Endothelial cell of umbilical vein (primary cell): ENCODE data around the gene SRL. TPM values are rescaled to one million over a fixed set of nuclear protein-coding genes. Genes with fewer than 3 reads are reported as not detected.

Experiments used
- BruUV-seq: library from RNA; stranded (reverse); fragments of 400-500 nt; replicated peaks from 2 replicates; lab custom pipeline; 2021; lab: Mats Ljungman, UMichigan
- CTCF ChIA-PET: fragments of 300-600, 350-600 bp; sonication (Branson Sonifier 250); formaldehyde crosslinking; loops from one replicate; lab custom pipeline; 2021; ENCODE audit warnings: antibody characterized with exemption, inconsistent platforms; lab: Charles Lee
- POLR2A ChIA-PET: fragments of 300-600, 350-600 bp; sonication (Branson Sonifier 250); formaldehyde crosslinking; loops from one replicate; lab custom pipeline; 2021; ENCODE audit warnings: antibody characterized with exemption, inconsistent platforms; lab: Charles Lee
- DNase-seq: peaks from one replicate; pipeline ENCODE4 v3.0.0-alpha.2; 2011; ENCODE audit warnings: low read depth, low spot score
- FAIRE-seq: peaks from 2 replicates; lab custom pipeline; 2011; peaks lifted over from hg19 to GRCh38; lab: Jason Lieb, UNC
- H2AFZ ChIP-seq: 2 replicates; pipeline ENCODE4 v1.6.0; 2012; ENCODE audit warnings: low read depth, low read length, control low read depth, inconsistent platforms
- H3K27ac ChIP-seq: 2 replicates; pipeline ENCODE4 v1.5.1; 2011; ENCODE audit warnings: low read depth, mild to moderate bottlenecking, control low read depth, low read length, moderate library complexity; ENCODE audit not compliant: insufficient read depth
- H3K27me3 ChIP-seq, 2 experiments: 2 replicates each; pipeline versions ENCODE4 v1.6.0 to v1.6.1; 2011; ENCODE audit warnings: low read length in 2 of 2, mixed read lengths in 1 of 2; ENCODE audit not compliant: control insufficient read depth in 2 of 2, insufficient read depth in 2 of 2
- H3K36me3 ChIP-seq, 2 experiments: 2 replicates in 1 of 2; 3 replicates in 1 of 2; pipeline ENCODE4 v1.5.1; 2011; ENCODE audit warnings: low read length in 2 of 2, mild to moderate bottlenecking in 1 of 2, moderate library complexity in 1 of 2; ENCODE audit not compliant: control insufficient read depth in 2 of 2, insufficient read depth in 2 of 2; ENCODE audit errors: extremely low read depth in 1 of 2
- H3K4me1 ChIP-seq: 3 replicates; pipeline ENCODE4 v1.5.1; 2011; ENCODE audit warnings: mild to moderate bottlenecking, low read length; ENCODE audit not compliant: control insufficient read depth, insufficient read depth; ENCODE audit errors: extremely low read depth
- H3K4me2 ChIP-seq: 2 replicates; pipeline ENCODE4 v1.6.1; 2011; ENCODE audit warnings: low read length, control low read depth, mixed read lengths; ENCODE audit not compliant: insufficient read depth
- H3K4me3 ChIP-seq, 3 experiments: fragments of 200-600 bp in 1 of 3; sonication (generic), shearing (Covaris generic) in 1 of 3; replicated peaks in 1 of 3; 2 replicates each; pipeline ENCODE4 v1.5.1; 2011 to 2016; ENCODE audit warnings: control low read depth in 3 of 3, low read length in 3 of 3, mild to moderate bottlenecking in 2 of 3, inconsistent platforms in 1 of 3, low read depth in 1 of 3, moderate library complexity in 1 of 3; ENCODE audit not compliant: insufficient read depth in 1 of 3
- H3K79me2 ChIP-seq: 2 replicates; pipeline ENCODE4 v1.6.0; 2012; ENCODE audit warnings: low read length, inconsistent platforms; ENCODE audit not compliant: control insufficient read depth, insufficient read depth
- H3K9ac ChIP-seq: replicated peaks from 2 replicates; pipeline ENCODE3; 2011; ENCODE audit warnings: low read length, control low read depth; ENCODE audit not compliant: insufficient read depth; ENCODE audit errors: extremely low read depth
- H3K9me1 ChIP-seq: replicated peaks from 3 replicates; pipeline ENCODE4 v1.6.0; 2011; ENCODE audit warnings: mild to moderate bottlenecking, low read length; ENCODE audit not compliant: control insufficient read depth, insufficient read depth; ENCODE audit errors: extremely low read depth
- H3K9me3 ChIP-seq: replicated peaks from 2 replicates; pipeline ENCODE4 v1.5.1; 2012; ENCODE audit warnings: low read length, inconsistent platforms; ENCODE audit not compliant: control insufficient read depth, insufficient read depth
- H4K20me1 ChIP-seq: replicated peaks from 2 replicates; pipeline ENCODE3; 2011; ENCODE audit warnings: mild to moderate bottlenecking, low read length; ENCODE audit not compliant: control insufficient read depth, insufficient read depth; ENCODE audit errors: extremely low read depth
- EZH2 ChIP-seq: IDR thresholded peaks from 2 replicates; pipeline ENCODE4 v1.6.1; 2012; ENCODE audit warnings: borderline replicate concordance, low read depth, mild to moderate bottlenecking, moderate library complexity, low read length, inconsistent platforms; ENCODE audit not compliant: severe bottlenecking
- FOS ChIP-seq: IDR thresholded peaks from 2 replicates; pipeline ENCODE4 v1.6.1; 2011; ENCODE audit warnings: mild to moderate bottlenecking, low read length, moderate library complexity, borderline replicate concordance; ENCODE audit not compliant: insufficient read depth
- GATA2 ChIP-seq: IDR thresholded peaks from 2 replicates; pipeline ENCODE4 v1.7.0; 2011; ENCODE audit warnings: low read depth, mild to moderate bottlenecking, moderate library complexity, mixed read lengths, low read length; ENCODE audit not compliant: insufficient read length, insufficient read depth
- JUN ChIP-seq: IDR thresholded peaks from 2 replicates; pipeline ENCODE4 v1.6.1; 2011; ENCODE audit warnings: borderline replicate concordance, low read depth; ENCODE audit not compliant: insufficient read length, insufficient read depth
- MYC ChIP-seq: IDR thresholded peaks from one replicate; pipeline ENCODE4 v1.6.1; 2011; ENCODE audit warnings: mild to moderate bottlenecking, low read depth, low read length
- POLR2A ChIP-seq: IDR thresholded peaks from 2 replicates; pipeline ENCODE4 v1.6.1; 2012; ENCODE audit warnings: low read depth, mild to moderate bottlenecking, control low read depth, low read length
- POLR2AphosphoS5 ChIP-seq: IDR thresholded peaks from 2 replicates; pipeline ENCODE4 v1.6.1; 2012; ENCODE audit warnings: low read depth, mild to moderate bottlenecking, control low read depth, low read length, moderate library complexity; ENCODE audit not compliant: insufficient read depth
- dilution Hi-C: fragments of 300-500 bp; cut with MboI; formaldehyde crosslinking; loops from one replicate; pipeline ENCODE4 v1.15.0; 2019; ENCODE audit warnings: low sequenced_read_pairs; ENCODE audit not compliant: extremely low pct_ligation_motif_present
- intact Hi-C: fragments of 100-400 bp; cut with micrococcal nuclease; formaldehyde crosslinking; loops from one replicate; pipeline ENCODE4 v1.10.0; 2022
- polyA plus RNA-seq, 4 experiments: library from polyadenylated mRNA; depleted of rRNA in 3 of 4; stranded (reverse) in 3 of 4; unstranded in 1 of 4; fragments of >200 nt; gene quantifications; 2 replicates each; pipeline versions ENCODE4 v1.2.1 to v1.2.3, GENCODE V29; 2011 to 2012; ENCODE audit warnings: missing spikeins in 1 of 4
- total RNA-seq: library from RNA; stranded (reverse); gene quantifications from 2 replicates; pipeline ENCODE4 v1.2.3, GENCODE V29; 2021
- TF ChIP-seq, protein P1 (sequence below), 2 donors: IDR thresholded peaks; 1 replicate in 1 of 2; 2 replicates in 1 of 2; pipeline ENCODE4 v1.5.1; 2011; ENCODE audit warnings: low read length in 2 of 2, mild to moderate bottlenecking in 2 of 2, moderate library complexity in 2 of 2, control low read depth in 1 of 2, inconsistent platforms in 1 of 2, low read depth in 1 of 2; ENCODE audit not compliant: insufficient read depth in 1 of 2; ENCODE audit errors: extremely low read depth in 1 of 2
- TF ChIP-seq, protein P2 (sequence below): IDR thresholded peaks from 2 replicates; pipeline ENCODE4 v1.6.1; 2011; ENCODE audit not compliant: insufficient read depth, insufficient read length

SRL gene
- total and polyA plus RNA-seq, 2 donors (not counting 3 experiments of a cell fraction or from before 2014, with no cell fraction given), result 0.21 to 0.29 TPM

DNA sequence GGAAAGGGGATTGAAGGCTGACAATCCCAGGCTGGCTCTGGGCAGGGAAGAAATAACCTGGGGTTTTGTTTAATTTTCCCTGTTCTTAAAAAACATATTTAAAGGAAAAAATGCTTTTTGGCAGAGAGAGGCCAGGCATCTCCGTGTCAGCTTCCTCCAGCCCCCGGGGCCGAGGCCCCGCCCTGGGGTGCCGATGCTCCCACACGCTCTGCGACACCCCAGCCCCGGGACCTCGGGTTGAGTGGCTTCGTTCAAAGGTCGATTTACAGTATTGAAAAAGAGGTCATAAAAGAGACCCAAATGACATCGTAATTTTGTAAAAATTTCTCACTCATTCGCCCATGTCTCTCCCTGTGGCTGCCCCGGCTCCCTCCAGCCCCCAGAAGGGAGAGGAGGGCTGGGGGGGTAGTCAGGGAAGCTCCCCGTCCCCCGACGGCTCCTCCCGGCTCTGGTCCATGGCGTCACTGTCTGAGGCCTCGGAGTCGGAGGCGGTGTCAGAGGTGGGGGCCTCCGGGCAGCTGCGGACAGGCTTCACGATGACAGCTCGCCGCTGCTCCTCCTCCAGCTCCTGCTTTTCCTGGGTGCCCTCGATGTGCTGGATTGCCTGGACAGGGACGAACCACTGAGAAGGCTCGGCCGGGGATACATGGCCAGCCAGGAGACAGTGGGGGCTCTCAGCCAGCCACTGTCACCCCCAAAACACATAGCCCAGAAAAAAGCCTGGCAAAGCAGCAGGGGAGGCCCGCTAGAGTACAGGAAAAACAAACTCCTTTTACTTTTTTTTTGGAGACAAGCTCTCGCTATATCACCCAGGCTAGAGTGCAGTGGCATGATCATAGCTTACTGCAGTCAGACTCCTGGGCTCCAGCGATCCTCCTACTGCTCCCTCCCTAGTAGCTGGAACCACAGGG is 16.0 kb upstream of the SRL start:
- no peak overlapping the region for H3K4me2 ChIP-seq
- intact Hi-C loops, result loop anchor here (10.0 kb wide), 1 partner anchor 243 kb away; no protein-coding TSS in a partner anchor
- no peak overlapping the region for H3K27ac ChIP-seq
- H3K9me1 ChIP-seq, result no peaks in the 10 kb centered on the region
- no peak overlapping the region for H3K9ac ChIP-seq
- ChIA-PET POLR2A (no interaction called here), CTCF (interaction anchor here (0.9 to 4.6 kb wide), 8 partner anchors 16 to 275 kb away, joined by 3 to 31 read pairs (median 4); no protein-coding TSS in a partner anchor)
- TF ChIP-seq POLR2AphosphoS5 (no peak), FOS (no peak), MYC (no peak), POLR2A (no peak), GATA2 (no peak), JUN (no peak), EZH2 (no peak)
- TF ChIP-seq, protein P1, sequence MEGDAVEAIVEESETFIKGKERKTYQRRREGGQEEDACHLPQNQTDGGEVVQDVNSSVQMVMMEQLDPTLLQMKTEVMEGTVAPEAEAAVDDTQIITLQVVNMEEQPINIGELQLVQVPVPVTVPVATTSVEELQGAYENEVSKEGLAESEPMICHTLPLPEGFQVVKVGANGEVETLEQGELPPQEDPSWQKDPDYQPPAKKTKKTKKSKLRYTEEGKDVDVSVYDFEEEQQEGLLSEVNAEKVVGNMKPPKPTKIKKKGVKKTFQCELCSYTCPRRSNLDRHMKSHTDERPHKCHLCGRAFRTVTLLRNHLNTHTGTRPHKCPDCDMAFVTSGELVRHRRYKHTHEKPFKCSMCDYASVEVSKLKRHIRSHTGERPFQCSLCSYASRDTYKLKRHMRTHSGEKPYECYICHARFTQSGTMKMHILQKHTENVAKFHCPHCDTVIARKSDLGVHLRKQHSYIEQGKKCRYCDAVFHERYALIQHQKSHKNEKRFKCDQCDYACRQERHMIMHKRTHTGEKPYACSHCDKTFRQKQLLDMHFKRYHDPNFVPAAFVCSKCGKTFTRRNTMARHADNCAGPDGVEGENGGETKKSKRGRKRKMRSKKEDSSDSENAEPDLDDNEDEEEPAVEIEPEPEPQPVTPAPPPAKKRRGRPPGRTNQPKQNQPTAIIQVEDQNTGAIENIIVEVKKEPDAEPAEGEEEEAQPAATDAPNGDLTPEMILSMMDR (IDR thresholded peaks at IDR 0.05; ENCODE audit: extremely low read depth in 1 of 2, insufficient read depth in 1 of 2, low read depth in 1 of 2, low read length in 2 of 2), result no peak
- TF ChIP-seq, protein P2, sequence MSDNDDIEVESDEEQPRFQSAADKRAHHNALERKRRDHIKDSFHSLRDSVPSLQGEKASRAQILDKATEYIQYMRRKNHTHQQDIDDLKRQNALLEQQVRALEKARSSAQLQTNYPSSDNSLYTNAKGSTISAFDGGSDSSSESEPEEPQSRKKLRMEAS, result no peak
- H3K36me3 ChIP-seq, result no peaks in the 10 kb centered on the region
- H4K20me1 ChIP-seq, result no peaks in the 10 kb centered on the region
- FAIRE-seq, result no peak
- DNase-seq, result no peak
- H3K4me3 ChIP-seq, result no peak overlapping the region
- no peak overlapping the region for H2AFZ ChIP-seq
- H3K79me2 ChIP-seq, result no peaks in the 10 kb centered on the region
- H3K4me1 ChIP-seq, result no peaks in the 10 kb centered on the region
- H3K27me3 ChIP-seq, result no peaks in the 10 kb centered on the region
- dilution Hi-C loops, result no loop called here
- TSS peak; percentile 19 for BruUV-seq
- H3K9me3 ChIP-seq, result no peaks in the 10 kb centered on the region
